Measurements from ENCODE around the gene TRIM2. TPM values are rescaled to one million over a fixed set of nuclear protein-coding genes. Genes with fewer than 3 reads are reported as not detected.

Gene TRIM2
- total and polyA plus RNA-seq, 2 experiments from 2014 or later: 32.7 to 40.4 TPM

DNA sequence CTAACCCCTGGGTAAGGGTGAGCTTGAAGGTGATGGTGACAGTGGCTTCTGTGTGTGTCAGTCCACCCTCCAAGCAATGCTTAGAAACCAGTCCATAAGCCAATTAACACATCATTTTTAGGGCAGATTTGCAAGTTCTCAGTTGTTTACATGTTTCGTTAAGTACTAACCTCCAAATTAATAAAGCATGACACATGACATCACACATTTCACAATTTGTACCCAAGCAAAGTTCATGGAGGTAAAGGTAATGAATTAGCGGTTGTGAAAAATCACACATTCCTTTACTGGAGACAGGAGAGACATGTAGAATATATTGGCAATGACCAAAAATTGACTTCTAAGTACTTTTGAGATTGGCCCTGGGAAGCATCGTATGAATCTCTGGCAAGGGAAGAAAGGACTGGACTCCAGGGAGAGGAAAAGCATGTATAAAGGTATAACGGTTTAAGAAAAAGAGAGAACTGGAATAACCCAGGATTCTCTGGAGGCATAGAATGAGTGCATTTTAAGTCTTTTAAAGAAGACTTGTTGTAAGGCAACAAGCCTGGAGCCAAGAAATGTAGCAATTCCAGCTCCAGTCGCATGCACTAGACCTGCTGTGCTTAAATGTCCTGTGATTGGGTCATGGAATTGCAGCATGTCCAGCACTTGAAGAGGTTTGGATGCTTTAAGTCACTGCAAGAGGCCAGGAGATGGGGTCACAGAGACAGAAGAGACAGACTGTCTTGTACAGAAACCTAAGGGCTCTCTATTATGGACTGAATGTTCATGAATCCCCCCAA, 34.1 kb downstream of the TRIM2 start:
- no peaks in the 10 kb centered on the region for H3K9me3 ChIP-seq (ENCODE audit: low read depth)
- no peaks in the 10 kb centered on the region for H3K27me3 ChIP-seq
- no peak overlapping the region for H3K4me3 ChIP-seq
- H3K36me3 ChIP-seq: no peaks in the 10 kb centered on the region
- H3K27ac ChIP-seq: no peak overlapping the region
- H3K4me1 ChIP-seq (ENCODE audit: low read depth): peaks cover 7% of the 10 kb centered on the region
- DNase-seq (ENCODE audit: low read depth in 1 of 2, low spot score in 1 of 2): no peak
- no peak for TF ChIP-seq CTCF (IDR thresholded peaks at IDR 0.05; ENCODE audit: low read depth, low read length)

GRCh38 chr4:153239409-153239808, 35.2 kb downstream of the TRIM2 start:
- TF ChIP-seq CTCF (IDR thresholded peaks at IDR 0.05; ENCODE audit: low read depth, low read length): no peak
- no peaks in the 10 kb centered on the region for H3K27me3 ChIP-seq

DNA sequence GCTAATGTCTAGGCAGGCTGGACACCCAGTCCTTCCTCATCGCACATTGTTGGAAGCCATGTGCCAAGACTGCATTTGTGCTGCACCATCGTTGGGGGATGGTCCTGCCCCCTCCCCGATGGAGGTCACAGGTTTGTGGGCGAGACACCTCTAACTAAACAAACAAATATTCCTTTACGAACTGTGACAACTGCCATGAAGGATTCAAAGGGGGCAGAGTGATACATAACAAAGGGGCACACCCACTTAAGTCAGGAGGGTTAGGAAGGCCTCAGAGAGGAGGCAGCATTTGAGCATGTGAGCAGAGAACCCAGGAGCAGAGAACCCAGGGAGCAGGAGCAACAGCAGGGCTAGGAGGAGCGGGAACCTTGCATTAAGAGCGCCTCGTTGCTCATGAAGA, 37.1 kb downstream of the TRIM2 start:
- H3K4me3 ChIP-seq: no peak overlapping the region
- no peak for TF ChIP-seq CTCF (IDR thresholded peaks at IDR 0.05; ENCODE audit: low read depth, low read length)
- H3K4me1 ChIP-seq (ENCODE audit: low read depth): peaks cover 6% of the 10 kb centered on the region
- H3K27me3 ChIP-seq: no peaks in the 10 kb centered on the region
- no peak overlapping the region for H3K27ac ChIP-seq
- H3K9me3 ChIP-seq (ENCODE audit: low read depth): no peaks in the 10 kb centered on the region
- no peaks in the 10 kb centered on the region for H3K36me3 ChIP-seq
- DNase-seq (ENCODE audit: low read depth in 1 of 2, low spot score in 1 of 2): no peak

More at GRCh38 chr4:153239409-153239808, 35.2 kb downstream of the TRIM2 start:
- H3K27ac ChIP-seq: no peak overlapping the region
- H3K9me3 ChIP-seq (ENCODE audit: low read depth): no peaks in the 10 kb centered on the region
- no peaks in the 10 kb centered on the region for H3K36me3 ChIP-seq
- no peak for DNase-seq (ENCODE audit: low read depth in 1 of 2, low spot score in 1 of 2)
- H3K4me3 ChIP-seq: no peak overlapping the region
- H3K4me1 ChIP-seq (ENCODE audit: low read depth): peaks cover 6% of the 10 kb centered on the region

DNA sequence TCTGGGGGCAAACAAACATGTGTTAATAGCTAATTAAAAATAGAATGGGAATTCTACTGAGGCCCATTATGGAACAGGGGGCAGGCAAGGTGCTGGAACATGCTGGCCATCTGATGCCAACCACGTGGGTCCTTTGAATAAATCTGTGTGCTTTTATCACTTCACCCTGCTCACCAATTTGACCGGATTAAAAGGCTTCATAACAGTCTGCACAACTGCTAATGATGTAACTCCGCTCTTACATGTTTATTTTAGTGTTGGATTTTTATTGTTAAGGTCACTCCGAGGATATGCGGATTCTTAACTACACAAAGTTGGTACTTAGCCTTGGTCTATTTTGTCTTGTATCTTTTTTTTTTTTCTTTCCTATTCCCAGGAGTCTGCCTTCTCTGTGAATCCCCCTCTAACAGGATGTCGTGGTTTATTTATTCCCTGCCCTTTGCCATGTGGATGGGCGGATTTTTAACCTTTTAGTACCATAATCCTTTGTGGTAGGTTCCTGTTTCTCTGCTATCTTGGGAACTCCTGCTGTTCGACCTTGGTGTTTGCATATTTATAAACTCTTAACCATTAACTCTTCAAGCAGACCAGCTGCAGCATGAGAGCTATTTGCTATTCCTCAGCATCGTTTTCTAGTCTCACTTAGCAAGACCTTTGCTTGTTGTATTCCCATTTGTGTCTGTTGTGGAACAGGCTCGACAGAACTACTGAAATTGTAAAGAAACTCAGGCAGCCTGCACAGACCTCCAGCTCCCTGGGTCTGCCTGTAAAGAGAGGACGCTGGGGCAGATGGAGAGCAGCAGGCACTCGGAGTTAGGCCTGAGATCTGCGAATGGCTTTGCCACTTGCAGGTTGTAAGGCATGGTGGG, 38.0 kb downstream of the TRIM2 start:
- no peak overlapping the region for H3K27ac ChIP-seq
- no peaks in the 10 kb centered on the region for H3K9me3 ChIP-seq (ENCODE audit: low read depth)
- no peaks in the 10 kb centered on the region for H3K27me3 ChIP-seq
- H3K4me3 ChIP-seq: no peak overlapping the region
- H3K4me1 ChIP-seq (ENCODE audit: low read depth): peaks cover 6% of the 10 kb centered on the region
- no peaks in the 10 kb centered on the region for H3K36me3 ChIP-seq
- TF ChIP-seq CTCF (IDR thresholded peaks at IDR 0.05; ENCODE audit: low read depth, low read length): no peak
- no peak for DNase-seq (ENCODE audit: low read depth in 1 of 2, low spot score in 1 of 2)

DNA sequence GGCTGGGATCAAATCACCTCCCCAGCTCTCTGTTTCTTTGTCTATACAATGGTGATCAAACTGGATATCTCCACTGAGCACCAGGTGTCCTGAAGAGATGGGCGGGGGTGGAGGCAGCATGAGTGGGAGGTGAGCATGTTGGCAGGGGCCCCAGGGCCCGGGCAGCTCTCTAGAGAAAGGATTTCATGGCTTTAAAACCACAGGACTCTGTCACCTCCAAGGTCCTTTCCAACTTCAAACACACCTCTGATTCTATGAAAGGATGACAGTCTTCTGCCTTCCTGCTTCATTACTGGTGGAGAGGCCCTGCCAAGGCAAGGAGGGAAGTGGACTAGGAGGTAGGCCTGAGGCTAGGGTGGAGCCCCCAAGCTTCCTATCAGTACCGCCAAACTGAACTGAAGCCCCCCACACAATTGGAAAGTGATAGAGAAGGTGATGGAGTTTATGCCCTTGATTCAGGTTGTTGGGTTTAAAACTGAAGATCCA, 38.6 kb downstream of the TRIM2 start:
- no peak overlapping the region for H3K27ac ChIP-seq
- H3K4me3 ChIP-seq: no peak overlapping the region
- no peak for DNase-seq (ENCODE audit: low read depth in 1 of 2, low spot score in 1 of 2)
- no peaks in the 10 kb centered on the region for H3K9me3 ChIP-seq (ENCODE audit: low read depth)
- peaks cover 6% of the 10 kb centered on the region for H3K4me1 ChIP-seq (ENCODE audit: low read depth)
- no peaks in the 10 kb centered on the region for H3K36me3 ChIP-seq
- H3K27me3 ChIP-seq: no peaks in the 10 kb centered on the region
- no peak for TF ChIP-seq CTCF (IDR thresholded peaks at IDR 0.05; ENCODE audit: low read depth, low read length)

Measured in cardiac muscle cell (in vitro differentiated cells and primary cell).